Kidney epithelial cell (primary cell): ENCODE data around the gene SMG1. TPM values are rescaled to one million over a fixed set of nuclear protein-coding genes. Genes with fewer than 3 reads are reported as not detected.

Source experiments
- DNase-seq: peaks from one replicate; pipeline ENCODE4 v3.0.0-alpha.2; 2010; ENCODE audit warnings: low read depth
- H3K27me3 ChIP-seq: 2 replicates; pipeline ENCODE4 v1.6.0; 2011; ENCODE audit warnings: low read length; ENCODE audit not compliant: control insufficient read depth, insufficient read depth
- H3K36me3 ChIP-seq: 2 replicates; pipeline ENCODE4 v1.5.1; 2011; ENCODE audit warnings: low read length; ENCODE audit not compliant: control insufficient read depth, insufficient read depth
- H3K4me3 ChIP-seq: 2 replicates; pipeline ENCODE4 v1.5.1; 2011; ENCODE audit warnings: low read depth, mild to moderate bottlenecking, control low read depth, low read length
- total RNA-seq: library from RNA; depleted of rRNA; stranded (reverse); fragments of >200 nt; gene quantifications from 2 replicates; pipeline ENCODE4 v1.2.3, GENCODE V29; 2015
- TF ChIP-seq, protein P1 (sequence below): IDR thresholded peaks from 2 replicates; pipeline ENCODE4 v1.5.1; 2011; ENCODE audit warnings: mild to moderate bottlenecking, moderate library complexity, low read length, control low read depth, inconsistent platforms; ENCODE audit not compliant: insufficient read depth, poor library complexity, severe bottlenecking

The SMG1 gene
- total RNA-seq, 1 donor from 2014 or later: 51.5 TPM

DNA sequence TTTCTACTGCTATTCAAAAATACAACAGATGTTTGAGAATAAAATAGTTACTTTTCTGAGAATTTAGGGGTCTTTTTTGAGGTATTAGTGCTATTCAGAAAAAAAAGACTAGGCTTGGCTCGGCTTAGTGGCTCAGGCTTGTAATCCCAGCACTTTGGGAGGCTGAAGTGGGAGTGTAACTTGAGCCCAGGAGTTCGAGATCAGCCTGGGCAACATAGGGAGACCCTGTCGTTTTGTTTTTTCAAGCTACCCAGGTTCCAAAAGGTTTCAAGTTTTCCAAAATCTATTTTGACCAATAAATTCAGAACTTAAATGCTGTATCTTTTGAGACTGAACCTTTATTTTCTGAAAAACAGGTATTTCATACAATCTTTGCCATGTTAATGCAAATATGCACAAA, 121.7 kb downstream of the SMG1 start:
- no peak for DNase-seq
- Histone ChIP-seq H3K4me3 (no peak overlapping the region), H3K27me3 (no peaks in the 10 kb centered on the region), H3K36me3 (no peaks in the 10 kb centered on the region)
- TF ChIP-seq, protein P1, sequence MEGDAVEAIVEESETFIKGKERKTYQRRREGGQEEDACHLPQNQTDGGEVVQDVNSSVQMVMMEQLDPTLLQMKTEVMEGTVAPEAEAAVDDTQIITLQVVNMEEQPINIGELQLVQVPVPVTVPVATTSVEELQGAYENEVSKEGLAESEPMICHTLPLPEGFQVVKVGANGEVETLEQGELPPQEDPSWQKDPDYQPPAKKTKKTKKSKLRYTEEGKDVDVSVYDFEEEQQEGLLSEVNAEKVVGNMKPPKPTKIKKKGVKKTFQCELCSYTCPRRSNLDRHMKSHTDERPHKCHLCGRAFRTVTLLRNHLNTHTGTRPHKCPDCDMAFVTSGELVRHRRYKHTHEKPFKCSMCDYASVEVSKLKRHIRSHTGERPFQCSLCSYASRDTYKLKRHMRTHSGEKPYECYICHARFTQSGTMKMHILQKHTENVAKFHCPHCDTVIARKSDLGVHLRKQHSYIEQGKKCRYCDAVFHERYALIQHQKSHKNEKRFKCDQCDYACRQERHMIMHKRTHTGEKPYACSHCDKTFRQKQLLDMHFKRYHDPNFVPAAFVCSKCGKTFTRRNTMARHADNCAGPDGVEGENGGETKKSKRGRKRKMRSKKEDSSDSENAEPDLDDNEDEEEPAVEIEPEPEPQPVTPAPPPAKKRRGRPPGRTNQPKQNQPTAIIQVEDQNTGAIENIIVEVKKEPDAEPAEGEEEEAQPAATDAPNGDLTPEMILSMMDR: no peak

- no peak overlapping the region for H3K4me3 ChIP-seq
- no peak for DNase-seq
- no peaks in the 10 kb centered on the region for H3K27me3 ChIP-seq
- H3K36me3 ChIP-seq: no peaks in the 10 kb centered on the region
- TF ChIP-seq, protein P1: no peak
Observed at GRCh38 chr16:18803569-18804462, 122.4 kb downstream of the SMG1 start.

- Histone ChIP-seq H3K27me3 (no peaks in the 10 kb centered on the region), H3K36me3 (no peaks in the 10 kb centered on the region), H3K4me3 (no peak overlapping the region)
- TF ChIP-seq, protein P1: no peak
- DNase-seq: no peak
Observed at GRCh38 chr16:18802767-18803343, 123.4 kb downstream of the SMG1 start.

GRCh38 chr16:18801145-18801972, 124.8 kb downstream of the SMG1 start, which contains the start of gene ARL6IP1:
TSS of gene ARL6IP1 (minus strand) at chr16:18801549. CDS start at chr16:18801466, 83 bp downstream.
- H3K27me3 ChIP-seq: no peaks in the 10 kb centered on the region
- TF ChIP-seq, protein P1: peak; percentile 93
- H3K36me3 ChIP-seq: no peaks in the 10 kb centered on the region
- peak; percentile 98 for DNase-seq
- H3K4me3 ChIP-seq: peak within 1 kb of the TSS; percentile 91

DNA sequence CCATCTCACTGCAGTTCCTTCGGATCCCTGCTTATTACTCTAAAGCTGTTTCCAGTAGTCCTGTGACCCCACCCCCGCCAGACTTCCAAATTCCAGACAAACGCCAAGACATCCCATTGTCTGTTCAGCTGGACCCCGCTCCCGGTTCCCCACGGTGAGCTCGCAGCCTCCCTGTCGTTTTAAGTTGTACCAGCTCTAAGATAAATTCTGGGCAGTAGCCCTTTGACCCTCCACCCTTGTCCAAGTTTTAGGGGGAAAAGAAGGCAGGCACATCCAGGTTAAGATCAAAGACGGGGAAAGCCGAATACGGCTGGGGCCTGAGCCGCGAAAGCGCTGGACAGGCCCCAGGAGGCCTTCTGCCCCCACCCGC, 125.4 kb downstream of the SMG1 start:
- TF ChIP-seq, protein P1: no peak
- Histone ChIP-seq H3K36me3 (no peaks in the 10 kb centered on the region), H3K27me3 (no peaks in the 10 kb centered on the region), H3K4me3 (peak overlapping the region; percentile 91)
- DNase-seq: no peak
